AG08396 (cell line): ENCODE measurements around the gene CFAP57.
A peak's percentile ranks its signal among the peaks of the same experiment; 100 is the strongest.

Source experiments
- DNase-seq: peaks from one replicate; pipeline ENCODE4 v3.0.0; 2012; ENCODE audit warnings: low spot score, mixed read lengths

CFAP57 gene

GRCh38 chr1:43255438-43256210 lies 83.5 kb downstream of the CFAP57 start:
- no peak for DNase-seq

- no peak for DNase-seq
Observed at GRCh38 chr1:43256675-43257570, 84.8 kb downstream of the CFAP57 start.

GRCh38 chr1:43258370-43258769 lies 86.2 kb downstream of the CFAP57 start:
- no peak for DNase-seq

GRCh38 chr1:43265431-43265830 lies 93.3 kb downstream of the CFAP57 start:
- DNase-seq: no peak

- peak; percentile 1 for DNase-seq
Observed at GRCh38 chr1:43266881-43267280, 94.8 kb downstream of the CFAP57 start.

GRCh38 chr1:43267291-43267805 lies 95.2 kb downstream of the CFAP57 start:
- peak; percentile 85 for DNase-seq

- peak; percentile 3 for DNase-seq
Observed at GRCh38 chr1:43267818-43268425, 95.8 kb downstream of the CFAP57 start.

- DNase-seq: peak; percentile 12
Observed at GRCh38 chr1:43269627-43270375, 97.7 kb downstream of the CFAP57 start, which contains the start of gene TMEM125. Gene TMEM125, plus strand, starts transcription at chr1:43269983. Its CDS starts 2,740 bp downstream, at chr1:43272723.

GRCh38 chr1:43270421-43271095 lies 98.4 kb downstream of the CFAP57 start:
- peak; percentile 31 for DNase-seq

GRCh38 chr1:43271186-43272118 lies 99.3 kb downstream of the CFAP57 start:
- peak; percentile 8 for DNase-seq

GRCh38 chr1:43272161-43272560 lies 100.0 kb downstream of the CFAP57 start:
- peak; percentile 5 for DNase-seq

GRCh38 chr1:43272576-43273571 lies 100.7 kb downstream of the CFAP57 start:
- peak; percentile 3 for DNase-seq

- peak; percentile 3 for DNase-seq
Observed at GRCh38 chr1:43273708-43274107, 101.6 kb downstream of the CFAP57 start.

GRCh38 chr1:43274125-43274803 lies 102.1 kb downstream of the CFAP57 start:
- no peak for DNase-seq

GRCh38 chr1:43274804-43275180 lies 102.7 kb downstream of the CFAP57 start:
- DNase-seq: no peak

- DNase-seq: no peak
Observed at GRCh38 chr1:43275826-43276620, 103.9 kb downstream of the CFAP57 start.

- DNase-seq: no peak
Observed at GRCh38 chr1:43276673-43277072, 104.5 kb downstream of the CFAP57 start.
